Panc1 (cell line): ENCODE data around the gene ZNF444. TPM values are rescaled to one million over a fixed set of nuclear protein-coding genes. Genes with fewer than 3 reads are reported as not detected.

Experiments used
- ATAC-seq: fragments of 200-7000 bp; cut with Tn5 transposase; 2 replicates; pipeline ENCODE4 v1.9.1; 2020; ENCODE audit warnings: mild to moderate bottlenecking, moderate library complexity
- BruUV-seq: library from RNA; stranded (reverse); fragments of 400-500 nt; replicated peaks from 2 replicates; lab custom pipeline; 2021; lab: Mats Ljungman, UMichigan
- CTCF ChIA-PET: fragments of 300-600 bp; sonication (Branson Sonifier 250); formaldehyde crosslinking; loops from one replicate; lab custom pipeline; 2022; ENCODE audit warnings: antibody characterized with exemption; lab: Charles Lee
- POLR2A ChIA-PET: fragments of 300-600 bp; sonication (Branson Sonifier 250); formaldehyde crosslinking; loops from one replicate; lab custom pipeline; 2022; ENCODE audit warnings: antibody characterized with exemption; lab: Charles Lee
- DNase-seq: peaks from one replicate; pipeline ENCODE4 v3.0.0-alpha.2; 2010; ENCODE audit warnings: low read depth, low spot score
- H3K27ac ChIP-seq: 2 replicates; pipeline ENCODE4 v1.5.1; 2011; ENCODE audit warnings: mild to moderate bottlenecking, low read length, inconsistent platforms
- H3K27me3 ChIP-seq: fragments of 200-500 bp; sonication (Bioruptor generic); 2 replicates; pipeline ENCODE4 v1.6.0; 2014; ENCODE audit warnings: low read length, inconsistent platforms; ENCODE audit not compliant: control insufficient read depth, insufficient read depth
- H3K36me3 ChIP-seq: fragments of 200-500 bp; sonication (Bioruptor generic); 2 replicates; pipeline ENCODE4 v1.5.1; 2014; ENCODE audit warnings: inconsistent platforms, mild to moderate bottlenecking, low read length, moderate library complexity; ENCODE audit not compliant: control insufficient read depth, insufficient read depth
- H3K4me1 ChIP-seq: 2 replicates; pipeline ENCODE4 v1.5.1; 2011; ENCODE audit warnings: inconsistent platforms, mild to moderate bottlenecking, low read length, moderate library complexity; ENCODE audit not compliant: control insufficient read depth, insufficient read depth
- H3K4me3 ChIP-seq, 2 experiments: 2 replicates each; pipeline ENCODE4 v1.5.1; 2011 to 2012; ENCODE audit warnings: low read depth in 2 of 2, low read length in 2 of 2, mild to moderate bottlenecking in 2 of 2, inconsistent platforms in 1 of 2, moderate library complexity in 1 of 2
- H3K9me3 ChIP-seq: fragments of 200-500 bp; sonication (Bioruptor generic); 2 replicates; pipeline ENCODE4 v1.5.1; 2014; ENCODE audit warnings: low read depth, mild to moderate bottlenecking, inconsistent platforms, low read length, moderate library complexity; ENCODE audit not compliant: control insufficient read depth, insufficient read depth
- POLR2AphosphoS5 ChIP-seq: IDR thresholded peaks from 2 replicates; pipeline ENCODE4 v1.6.1; 2012; ENCODE audit warnings: mild to moderate bottlenecking, low read depth, low read length, moderate library complexity
- REST ChIP-seq, 2 experiments: IDR thresholded peaks; 2 replicates each; pipeline ENCODE4 v1.6.1; 2011 to 2012; ENCODE audit warnings: low read depth in 2 of 2, control low read depth in 1 of 2, low read length in 1 of 2, mild to moderate bottlenecking in 1 of 2, moderate library complexity in 1 of 2; ENCODE audit not compliant: insufficient read depth in 1 of 2
- SIN3A ChIP-seq: IDR thresholded peaks from 2 replicates; pipeline ENCODE4 v1.6.1; 2012; ENCODE audit warnings: low read depth, mild to moderate bottlenecking, low read length, moderate library complexity, borderline replicate concordance; ENCODE audit not compliant: insufficient read depth
- TCF7L2 ChIP-seq: IDR thresholded peaks from 2 replicates; pipeline ENCODE4 v1.6.1; 2011; ENCODE audit warnings: mild to moderate bottlenecking, low read depth, low read length, inconsistent platforms
- in situ Hi-C: cut with HindIII; loops from 2 replicates; pipeline ENCODE4 v1.10.0; 2016; ENCODE audit warnings: low sequenced_read_pairs, low pct_unique_long_range_greater_than_20kb
- intact Hi-C: fragments of 100-400 bp; cut with micrococcal nuclease; formaldehyde crosslinking; loops from one replicate; pipeline ENCODE4 v1.10.0; 2022; ENCODE audit not compliant: unreplicated experiment
- total RNA-seq: library from RNA; stranded (reverse); gene quantifications from one replicate; pipeline ENCODE4 v1.2.1, GENCODE V29; 2021; ENCODE audit not compliant: unreplicated experiment
- TF ChIP-seq, protein P1 (sequence below): fragments of 450-650 bp; IDR thresholded peaks from 2 replicates; pipeline ENCODE4 v1.5.1; 2017; ENCODE audit warnings: mild to moderate bottlenecking

ZNF444 gene
- total RNA-seq, 1 experiment from 2014 or later = 81.5 TPM

DNA sequence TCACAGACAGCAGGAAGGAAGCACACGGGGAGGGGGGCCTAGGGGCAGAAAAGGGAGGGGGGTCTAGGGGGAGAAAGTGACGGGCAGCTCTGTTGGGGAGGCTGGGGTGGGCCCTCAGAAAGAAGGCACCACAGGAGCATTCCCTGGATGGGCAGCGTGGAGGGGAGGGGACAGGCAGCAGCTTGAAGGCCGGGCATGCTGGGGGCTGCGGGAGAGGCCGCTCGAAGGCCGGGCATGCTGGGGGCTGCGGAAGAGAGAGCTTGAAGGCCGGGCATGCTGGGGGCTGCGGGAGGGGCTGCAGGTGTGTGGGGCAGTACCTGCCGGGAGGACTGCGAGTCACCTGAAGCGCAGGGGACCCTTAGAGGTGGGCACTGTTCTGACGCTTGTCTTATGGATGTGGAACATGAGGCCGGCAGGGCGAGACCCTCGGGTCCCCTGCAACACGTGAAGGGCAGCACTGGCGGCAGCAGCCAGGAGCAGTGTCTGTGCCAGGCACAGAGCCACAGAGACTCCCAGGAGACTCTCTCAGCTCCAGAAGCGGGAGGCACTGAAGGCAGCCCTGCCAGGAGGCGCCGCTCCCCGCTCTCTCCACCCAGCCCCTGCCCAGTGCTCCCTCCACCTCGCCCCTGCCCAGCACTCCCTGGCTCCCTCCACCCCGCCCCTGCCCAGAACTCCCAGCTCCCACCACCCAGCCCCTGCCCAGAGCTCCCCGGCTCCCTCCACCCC lies 33.3 kb upstream of the ZNF444 start:
- in situ Hi-C loops = no loop called here
- peak overlapping the region; percentile 97 for H3K27ac ChIP-seq
- BruUV-seq = no TSS peak
- H3K36me3 ChIP-seq = no peaks in the 10 kb centered on the region; the same call in 1 of the 2 replicates
- CTCF ChIA-PET = interaction anchor here (0.6 to 0.7 kb wide), 3 partner anchors 27 to 82 kb away, joined by 3 to 4 read pairs (median 3); no protein-coding TSS in a partner anchor
- DNase-seq (no peak), ATAC-seq (0 out of 2 replicates have a peak, but pooled peaks have one; percentile 8)
- intact Hi-C loops = no loop called here
- POLR2A ChIA-PET = interaction anchor here (0.6 to 0.7 kb wide), 4 partner anchors 12 to 86 kb away, joined by 3 to 7 read pairs (median 4); no protein-coding TSS in a partner anchor
- H3K4me1 ChIP-seq = peaks cover 81% of the 10 kb centered on the region
- TF ChIP-seq TCF7L2 = no peak
- TF ChIP-seq REST (IDR thresholded peaks at IDR 0.05; ENCODE audit: insufficient read depth in 1 of 2, low read depth in 2 of 2, low read length in 1 of 2) = no peak
- TF ChIP-seq SIN3A = no peak
- TF ChIP-seq, protein P1, sequence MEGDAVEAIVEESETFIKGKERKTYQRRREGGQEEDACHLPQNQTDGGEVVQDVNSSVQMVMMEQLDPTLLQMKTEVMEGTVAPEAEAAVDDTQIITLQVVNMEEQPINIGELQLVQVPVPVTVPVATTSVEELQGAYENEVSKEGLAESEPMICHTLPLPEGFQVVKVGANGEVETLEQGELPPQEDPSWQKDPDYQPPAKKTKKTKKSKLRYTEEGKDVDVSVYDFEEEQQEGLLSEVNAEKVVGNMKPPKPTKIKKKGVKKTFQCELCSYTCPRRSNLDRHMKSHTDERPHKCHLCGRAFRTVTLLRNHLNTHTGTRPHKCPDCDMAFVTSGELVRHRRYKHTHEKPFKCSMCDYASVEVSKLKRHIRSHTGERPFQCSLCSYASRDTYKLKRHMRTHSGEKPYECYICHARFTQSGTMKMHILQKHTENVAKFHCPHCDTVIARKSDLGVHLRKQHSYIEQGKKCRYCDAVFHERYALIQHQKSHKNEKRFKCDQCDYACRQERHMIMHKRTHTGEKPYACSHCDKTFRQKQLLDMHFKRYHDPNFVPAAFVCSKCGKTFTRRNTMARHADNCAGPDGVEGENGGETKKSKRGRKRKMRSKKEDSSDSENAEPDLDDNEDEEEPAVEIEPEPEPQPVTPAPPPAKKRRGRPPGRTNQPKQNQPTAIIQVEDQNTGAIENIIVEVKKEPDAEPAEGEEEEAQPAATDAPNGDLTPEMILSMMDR = no peak
- no peak for TF ChIP-seq POLR2AphosphoS5
- H3K4me3 ChIP-seq = no peak overlapping the region; a peak in 1 of 4 replicates
- no peaks in the 10 kb centered on the region for H3K27me3 ChIP-seq
- no peaks in the 10 kb centered on the region for H3K9me3 ChIP-seq

GRCh38 chr19:56108447-56109195 lies 32.5 kb upstream of the ZNF444 start:
- DNase-seq (no peak), ATAC-seq (no peak)
- CTCF ChIA-PET = interaction anchor here (0.5 to 0.7 kb wide), 4 partner anchors 28 to 95 kb away, joined by 3 to 4 read pairs (median 3); no protein-coding TSS in a partner anchor

More at GRCh38 chr19:56108447-56109195, 32.5 kb upstream of the ZNF444 start:
- Histone ChIP-seq H3K27me3 (no peaks in the 10 kb centered on the region), H3K4me3 (peak overlapping the region in 1 of 2 experiments; percentile 14; a peak in 1 of 4 replicates), H3K4me1 (peaks cover 89% of the 10 kb centered on the region), H3K27ac (peak overlapping the region; percentile 87), H3K9me3 (no peaks in the 10 kb centered on the region), H3K36me3 (no peaks in the 10 kb centered on the region)
- TF ChIP-seq, protein P1 = no peak
- TF ChIP-seq TCF7L2 = no peak
- TF ChIP-seq REST (IDR thresholded peaks at IDR 0.05; ENCODE audit: insufficient read depth in 1 of 2, low read depth in 2 of 2, low read length in 1 of 2) = no peak
- no peak for TF ChIP-seq POLR2AphosphoS5
- no peak for TF ChIP-seq SIN3A
- intact Hi-C loops = no loop called here
- in situ Hi-C loops = no loop called here
- BruUV-seq = no TSS peak
- POLR2A ChIA-PET = no interaction called here
